GM06990 (cell line): ENCODE measurements around the gene TROAP.
"Not testable (repeated sequence)": the region's sequence is repeated elsewhere in the genome, so short reads cannot be mapped to it uniquely, and the experiment has no call there.

Experiments
- DNase-seq: peaks from one replicate; pipeline ENCODE4 v3.0.0-alpha.2; 2011; ENCODE audit not compliant: insufficient read length; ENCODE audit errors: extremely low read depth
- H3K27me3 ChIP-seq: replicated peaks from 2 replicates; pipeline ENCODE4 v1.6.0; 2011; ENCODE audit warnings: low read length; ENCODE audit not compliant: control insufficient read depth, insufficient read depth
- H3K36me3 ChIP-seq: 2 replicates; pipeline ENCODE4 v1.5.1; 2011; ENCODE audit warnings: low read length; ENCODE audit not compliant: control insufficient read depth, insufficient read depth
- H3K4me3 ChIP-seq: replicated peaks from 2 replicates; pipeline ENCODE4 v1.5.1; 2011; ENCODE audit warnings: low read depth, mild to moderate bottlenecking, control low read depth, low read length
- TF ChIP-seq, protein P1 (sequence below): IDR thresholded peaks from 2 replicates; pipeline ENCODE4 v1.5.1; 2011; ENCODE audit warnings: low read length, control low read depth, mild to moderate bottlenecking, inconsistent platforms; ENCODE audit not compliant: insufficient read depth, poor library complexity, severe bottlenecking

TROAP gene

GRCh38 chr12:49305762-49306510 lies 17.1 kb upstream of the TROAP start:
- TF ChIP-seq, protein P1, sequence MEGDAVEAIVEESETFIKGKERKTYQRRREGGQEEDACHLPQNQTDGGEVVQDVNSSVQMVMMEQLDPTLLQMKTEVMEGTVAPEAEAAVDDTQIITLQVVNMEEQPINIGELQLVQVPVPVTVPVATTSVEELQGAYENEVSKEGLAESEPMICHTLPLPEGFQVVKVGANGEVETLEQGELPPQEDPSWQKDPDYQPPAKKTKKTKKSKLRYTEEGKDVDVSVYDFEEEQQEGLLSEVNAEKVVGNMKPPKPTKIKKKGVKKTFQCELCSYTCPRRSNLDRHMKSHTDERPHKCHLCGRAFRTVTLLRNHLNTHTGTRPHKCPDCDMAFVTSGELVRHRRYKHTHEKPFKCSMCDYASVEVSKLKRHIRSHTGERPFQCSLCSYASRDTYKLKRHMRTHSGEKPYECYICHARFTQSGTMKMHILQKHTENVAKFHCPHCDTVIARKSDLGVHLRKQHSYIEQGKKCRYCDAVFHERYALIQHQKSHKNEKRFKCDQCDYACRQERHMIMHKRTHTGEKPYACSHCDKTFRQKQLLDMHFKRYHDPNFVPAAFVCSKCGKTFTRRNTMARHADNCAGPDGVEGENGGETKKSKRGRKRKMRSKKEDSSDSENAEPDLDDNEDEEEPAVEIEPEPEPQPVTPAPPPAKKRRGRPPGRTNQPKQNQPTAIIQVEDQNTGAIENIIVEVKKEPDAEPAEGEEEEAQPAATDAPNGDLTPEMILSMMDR = no peak
- Histone ChIP-seq H3K27me3 (no peaks in the 10 kb centered on the region; the same call in 1 of the 2 replicates), H3K36me3 (no peaks in the 10 kb centered on the region), H3K4me3 (no peak overlapping the region)
- no peak for DNase-seq

DNA sequence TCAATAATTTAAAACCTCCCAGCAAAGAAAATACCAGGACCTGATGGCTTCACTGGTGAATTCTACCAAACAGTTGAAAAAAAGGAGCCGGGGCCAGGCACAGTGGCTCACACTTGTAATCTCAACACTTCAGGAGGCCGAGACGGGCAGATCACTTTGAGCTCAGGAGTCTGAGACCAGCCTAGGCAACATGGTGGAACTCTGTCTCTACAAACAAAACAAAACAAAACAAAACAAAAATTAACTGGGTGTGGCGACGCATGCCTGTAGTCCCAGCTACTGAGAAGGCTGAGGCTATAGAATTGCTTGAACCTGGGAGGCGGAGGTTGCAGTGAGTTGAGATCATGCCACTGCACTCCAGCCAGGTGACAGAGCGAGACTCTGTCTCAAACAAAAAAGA lies 13.7 kb upstream of the TROAP start:
- H3K27me3 ChIP-seq = no peaks in the 10 kb centered on the region
- DNase-seq = no peak
- no peak overlapping the region for H3K4me3 ChIP-seq
- H3K36me3 ChIP-seq = no peaks in the 10 kb centered on the region
- TF ChIP-seq, protein P1 = no peak

DNA sequence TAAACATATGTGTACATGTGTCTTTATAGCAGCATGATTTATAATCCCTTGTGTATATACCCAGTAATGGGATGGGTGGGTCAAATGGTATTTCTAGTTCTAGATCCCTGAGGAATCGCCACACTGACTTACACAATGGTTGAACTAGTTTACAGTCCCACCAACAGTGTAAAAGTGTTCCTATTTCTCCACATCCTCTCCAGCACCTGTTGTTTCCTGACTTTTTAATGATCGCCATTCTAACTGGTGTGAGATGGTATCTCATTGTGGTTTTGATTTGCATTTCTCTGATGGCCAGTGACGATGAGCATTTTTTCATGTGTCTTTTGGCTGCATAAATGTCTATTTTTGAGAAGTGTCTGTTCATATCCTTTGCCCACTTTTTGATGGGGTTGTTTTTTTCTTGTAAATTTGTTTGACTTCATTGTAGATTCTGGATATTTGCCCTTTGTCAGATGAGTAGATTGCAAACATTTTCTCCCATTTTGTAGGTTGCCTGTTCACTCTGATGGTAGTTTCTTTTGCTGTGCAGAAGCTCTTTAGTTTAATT lies 12.5 kb upstream of the TROAP start:
- H3K36me3 ChIP-seq, DNase-seq, H3K27me3 ChIP-seq, H3K4me3 ChIP-seq: not testable (repeated sequence)

DNA sequence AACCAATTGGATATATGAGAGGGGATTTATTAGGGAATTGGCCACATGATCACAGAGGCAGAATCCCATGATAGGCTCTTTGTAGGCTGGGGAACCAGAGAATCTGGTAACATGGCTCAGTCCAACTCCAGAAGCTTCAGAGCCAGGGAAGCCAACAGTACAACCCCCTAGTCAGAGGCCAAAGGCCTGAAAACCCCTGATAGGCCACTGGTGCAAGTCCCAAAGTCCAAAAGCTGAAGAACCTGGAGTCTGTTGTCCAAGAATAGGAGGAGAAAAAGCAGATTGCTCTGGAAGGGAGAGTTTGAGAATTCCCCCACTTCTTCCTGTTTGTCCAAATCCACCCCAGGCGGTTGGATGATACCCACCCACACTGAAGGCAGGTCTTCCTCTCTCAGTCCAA lies 8.2 kb upstream of the TROAP start:
- Histone ChIP-seq H3K4me3 (no peak overlapping the region), H3K27me3 (no peaks in the 10 kb centered on the region), H3K36me3 (no peaks in the 10 kb centered on the region)
- DNase-seq = no peak
- TF ChIP-seq, protein P1 = no peak

DNA sequence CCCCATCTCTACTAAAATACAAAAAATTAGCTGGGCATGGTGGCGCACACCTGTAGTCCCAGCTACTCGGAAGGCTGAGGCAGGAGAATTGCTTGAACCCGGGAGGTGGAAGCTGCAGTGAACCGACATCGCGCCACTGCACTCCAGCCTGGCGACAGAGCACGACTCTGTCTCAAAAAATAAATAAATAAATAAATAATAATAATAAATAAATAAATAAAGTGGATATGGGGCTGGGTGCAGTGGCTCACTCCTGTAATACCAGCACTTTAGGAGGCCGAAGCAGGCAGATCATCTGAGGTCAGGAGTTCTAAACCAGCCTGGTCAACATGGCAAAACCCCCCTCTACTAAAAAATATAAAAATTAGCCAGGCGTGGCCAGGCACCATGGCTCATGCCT lies 5.9 kb upstream of the TROAP start:
- H3K36me3 ChIP-seq, DNase-seq: not testable (repeated sequence)

DNA sequence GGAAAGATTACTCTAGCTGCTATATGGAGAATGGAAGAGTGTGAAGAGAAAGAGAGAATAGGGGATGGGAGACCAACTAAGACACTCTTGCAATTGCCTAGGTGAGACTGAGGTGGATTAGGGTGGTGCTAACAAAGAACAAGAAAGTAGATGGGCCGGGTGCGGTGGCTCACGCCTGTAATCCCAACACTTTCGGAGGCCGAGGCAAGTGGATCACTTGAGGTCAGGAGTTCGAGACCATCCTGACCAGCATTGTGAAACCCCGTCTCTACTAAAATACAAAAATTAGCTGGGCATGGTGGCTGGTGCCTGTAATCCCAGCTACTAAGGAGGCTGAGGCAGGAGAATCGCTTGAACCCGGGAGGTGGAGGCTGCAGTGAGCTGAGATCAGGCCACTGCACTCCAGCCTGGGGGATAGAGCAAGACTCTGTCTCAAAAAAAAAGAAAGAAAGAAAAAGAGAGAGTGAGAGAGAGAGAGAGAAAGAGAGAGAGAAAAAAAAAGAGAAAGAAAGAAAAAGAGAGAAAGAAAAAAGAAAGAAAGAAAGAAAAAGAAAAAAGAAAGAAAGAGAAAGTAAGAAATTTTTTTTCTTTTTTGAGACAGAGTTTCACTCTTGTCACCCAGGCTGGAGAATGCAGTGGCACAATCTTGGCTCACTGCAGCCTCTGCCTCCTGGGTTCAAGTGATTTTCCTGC lies 2.5 kb upstream of the TROAP start:
- H3K4me3 ChIP-seq, H3K27me3 ChIP-seq, DNase-seq, H3K36me3 ChIP-seq: not testable (repeated sequence)

More for the DNA sequence above, 5.9 kb upstream of the TROAP start:
- H3K27me3 ChIP-seq, H3K4me3 ChIP-seq: not testable (repeated sequence)

- Histone ChIP-seq H3K27me3 (no peaks in the 10 kb centered on the region), H3K4me3 (peak overlapping the region; percentile 84), H3K36me3 (peaks cover 8% of the 10 kb centered on the region)
- DNase-seq = no peak
- TF ChIP-seq, protein P1 = no peak
Measured at GRCh38 chr12:49322367-49322707, 718 bp upstream of the TROAP start.
